ELF-1 (cell line): ENCODE results near the gene LAMA2.

Source experiments
- DNase-seq: peaks from one replicate; pipeline ENCODE4 v3.0.0-alpha.2; 2016; ENCODE audit warnings: low read depth, low spot score

LAMA2 gene

GRCh38 chr6:129440691-129441090, 557.8 kb downstream of the LAMA2 start:
- peak; percentile 50 for DNase-seq

DNA sequence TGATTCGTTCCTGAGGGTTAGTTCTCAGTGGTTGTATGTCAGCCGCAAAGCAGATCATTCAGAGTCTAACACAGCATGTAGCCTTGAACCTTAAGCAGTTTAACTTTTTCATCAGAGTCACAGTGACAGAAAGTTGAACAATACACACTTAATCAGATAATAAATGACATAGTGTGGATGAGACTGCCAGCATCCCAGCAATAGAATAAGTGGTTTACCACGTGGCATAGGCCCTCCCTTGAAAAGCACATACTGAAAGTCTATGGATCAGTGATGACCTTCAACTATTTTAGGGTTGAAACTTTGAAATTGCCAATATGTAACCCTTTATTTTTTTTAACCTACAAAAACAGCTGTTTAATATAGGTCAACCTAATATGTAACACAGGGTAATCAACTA, 561.7 kb downstream of the LAMA2 start:
- DNase-seq, result no peak

GRCh38 chr6:129446272-129447197, 563.6 kb downstream of the LAMA2 start:
- no peak for DNase-seq

GRCh38 chr6:129447198-129447565, 564.2 kb downstream of the LAMA2 start:
- DNase-seq, result no peak

DNA sequence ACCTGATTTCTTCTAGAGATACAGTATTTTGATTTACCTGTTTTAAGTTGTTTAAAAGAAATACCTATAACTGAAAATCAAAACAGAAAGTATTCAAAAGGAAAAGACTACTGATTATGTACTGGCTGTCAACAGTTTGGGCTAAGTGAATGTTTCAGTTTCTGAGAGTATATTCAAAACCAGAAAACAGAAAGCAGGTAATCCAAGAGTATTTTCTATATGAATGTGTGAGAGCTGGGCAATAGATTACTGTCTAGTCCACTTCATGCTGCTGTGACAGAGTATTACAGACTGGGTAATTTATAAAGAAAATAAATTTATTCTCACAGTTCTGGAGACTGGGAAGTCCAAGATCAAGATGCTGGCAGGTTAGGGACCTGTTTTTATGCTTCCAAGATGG, 566.0 kb downstream of the LAMA2 start:
- DNase-seq, result no peak

DNA sequence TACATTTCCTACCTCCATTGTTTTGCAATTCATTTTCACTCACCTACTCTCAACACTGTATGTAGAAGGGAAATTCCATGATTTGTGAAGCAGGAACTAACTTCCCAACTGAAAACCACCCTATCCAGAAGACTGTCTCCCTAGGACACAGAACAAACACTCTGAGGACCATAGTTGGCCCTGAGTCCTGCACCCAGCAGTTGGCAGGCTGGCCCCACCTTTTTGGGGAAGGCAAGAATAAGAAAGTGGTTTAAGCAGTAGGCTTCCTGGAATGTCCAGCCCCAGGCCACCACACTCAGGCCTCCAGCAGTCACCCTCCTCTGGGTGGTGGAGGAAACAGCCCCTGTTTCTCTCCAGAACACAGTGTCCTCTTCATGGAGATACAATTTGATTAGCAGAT, 568.2 kb downstream of the LAMA2 start:
- no peak for DNase-seq

DNA sequence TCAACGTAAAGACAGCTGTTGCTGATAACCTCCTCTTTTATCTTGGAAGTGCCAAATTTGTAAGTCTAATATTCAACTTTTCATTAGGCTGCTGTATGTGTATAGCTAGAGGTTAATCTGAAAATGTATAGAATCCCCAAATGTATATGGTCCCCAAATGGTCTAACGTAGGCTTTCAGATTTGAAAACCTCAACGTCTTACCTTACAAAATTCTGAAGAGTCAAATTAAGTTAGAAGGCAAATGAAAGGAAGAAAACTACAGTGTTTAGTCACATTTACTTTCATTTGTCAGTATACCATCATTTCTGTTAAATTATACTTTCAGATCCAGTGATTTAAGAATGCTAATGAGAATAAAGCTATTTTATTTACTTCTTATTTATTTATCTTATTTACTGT, 570.1 kb downstream of the LAMA2 start:
- DNase-seq, result no peak

DNA sequence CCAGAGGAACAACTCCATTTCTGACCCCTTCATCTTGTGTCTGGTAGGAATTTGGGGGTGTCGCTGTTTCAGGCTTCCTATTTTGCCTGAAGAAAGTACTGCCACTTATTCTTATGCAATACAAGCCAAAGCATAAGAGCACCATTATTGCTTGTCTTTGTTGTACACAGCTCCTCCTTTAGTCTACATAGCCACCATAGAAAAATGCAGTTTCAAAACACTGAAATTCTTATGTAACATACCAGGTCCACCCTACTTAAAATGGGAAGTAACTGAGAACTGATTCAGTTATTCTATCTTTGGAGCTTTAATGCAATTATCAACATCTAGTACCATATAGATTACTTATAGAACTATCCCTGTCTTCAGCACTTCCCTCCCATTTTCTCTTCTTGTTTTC, 571.5 kb downstream of the LAMA2 start:
- DNase-seq, result no peak

DNA sequence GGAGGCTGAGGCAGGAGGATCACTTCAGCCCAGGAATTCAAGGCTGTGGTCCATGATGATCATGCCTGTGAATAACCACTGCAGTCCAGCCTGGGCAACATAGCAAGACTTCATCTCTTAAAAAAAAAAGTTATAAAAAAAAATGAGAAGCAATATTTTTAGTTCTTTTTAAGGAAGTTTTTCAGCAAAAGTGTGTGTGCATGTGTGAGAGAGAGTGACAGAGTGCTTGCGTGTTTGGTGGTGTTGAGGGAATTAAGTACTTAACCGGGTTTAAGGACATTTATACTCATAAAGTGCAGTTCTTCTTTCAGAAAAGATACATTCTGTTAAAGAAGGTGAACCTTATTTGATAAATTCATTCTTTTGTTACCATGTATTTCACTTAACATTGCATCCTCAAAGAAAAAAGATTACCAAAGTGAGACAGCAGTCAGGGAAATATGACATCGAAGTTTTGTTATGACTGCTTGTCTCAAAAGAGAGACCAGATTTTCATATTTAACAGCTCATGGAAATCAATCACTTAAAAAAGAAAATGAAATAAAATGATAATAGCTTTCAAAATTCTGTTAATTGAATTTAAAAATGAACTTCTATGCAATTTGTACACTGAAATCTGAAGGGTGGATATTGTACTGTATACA, 572.3 kb downstream of the LAMA2 start:
- no peak for DNase-seq

DNA sequence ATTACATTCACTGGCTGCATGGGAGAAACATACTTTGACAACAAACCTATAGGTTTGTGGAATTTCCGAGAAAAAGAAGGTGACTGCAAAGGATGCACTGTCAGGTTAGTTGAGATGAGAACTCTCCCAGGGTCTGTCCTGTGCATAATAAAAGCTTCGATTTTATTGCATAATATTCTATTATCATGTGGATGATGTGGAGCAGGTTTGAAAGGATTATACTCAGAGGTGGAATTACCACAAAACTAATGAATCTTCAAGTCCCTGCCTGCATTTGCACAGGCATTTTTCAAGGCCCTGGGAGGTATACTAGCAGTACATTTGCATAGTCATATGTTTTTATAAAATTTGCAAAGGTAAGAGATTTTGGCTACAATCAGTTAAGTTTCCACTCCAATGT, 577.3 kb downstream of the LAMA2 start:
- DNase-seq, result no peak

DNA sequence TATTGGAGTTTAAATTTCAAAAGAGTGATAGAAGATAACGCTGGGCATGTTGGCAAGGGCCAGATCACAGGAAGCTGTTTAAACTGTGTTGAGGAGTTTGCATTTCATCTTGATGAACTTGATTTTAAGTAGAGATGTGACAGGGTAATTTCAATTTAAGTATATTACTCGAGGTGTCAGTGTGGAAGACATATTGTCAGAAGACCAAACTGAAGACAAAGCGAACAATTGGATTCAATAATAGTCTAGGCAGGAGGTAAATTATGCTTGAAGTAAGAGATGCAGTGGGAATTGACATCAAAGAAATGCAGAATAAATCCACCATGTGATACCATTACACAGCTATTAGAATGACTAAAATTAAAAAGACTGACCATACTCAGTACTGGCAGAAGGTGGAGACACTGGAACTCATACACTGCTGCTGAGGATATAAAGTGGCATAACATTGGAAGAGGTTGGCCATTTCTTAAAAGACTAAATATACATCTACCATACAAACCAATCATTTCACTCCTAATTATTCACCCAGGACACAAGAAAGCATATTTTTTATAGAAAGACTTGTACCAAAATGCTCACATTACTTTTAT, 586.2 kb downstream of the LAMA2 start:
- no peak for DNase-seq

DNA sequence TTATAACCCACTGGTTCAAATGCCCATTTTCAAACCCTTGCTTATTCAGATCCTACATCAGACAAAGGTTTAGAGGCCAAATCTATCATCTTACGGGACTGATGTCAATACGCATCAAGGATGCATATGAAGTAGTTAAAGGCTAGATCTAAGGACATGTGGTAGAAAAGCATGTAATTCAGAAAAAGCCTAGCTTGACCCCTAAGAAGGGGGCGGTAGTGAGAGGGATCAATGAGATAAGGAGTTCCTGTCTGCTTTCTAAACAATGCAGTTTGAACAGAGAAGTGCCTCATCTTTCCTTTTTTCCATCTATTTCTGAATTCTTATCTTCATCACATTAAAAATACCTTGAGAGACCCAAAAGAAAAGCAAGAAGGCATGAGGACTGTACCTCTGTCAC, 589.3 kb downstream of the LAMA2 start:
- DNase-seq, result no peak

DNA sequence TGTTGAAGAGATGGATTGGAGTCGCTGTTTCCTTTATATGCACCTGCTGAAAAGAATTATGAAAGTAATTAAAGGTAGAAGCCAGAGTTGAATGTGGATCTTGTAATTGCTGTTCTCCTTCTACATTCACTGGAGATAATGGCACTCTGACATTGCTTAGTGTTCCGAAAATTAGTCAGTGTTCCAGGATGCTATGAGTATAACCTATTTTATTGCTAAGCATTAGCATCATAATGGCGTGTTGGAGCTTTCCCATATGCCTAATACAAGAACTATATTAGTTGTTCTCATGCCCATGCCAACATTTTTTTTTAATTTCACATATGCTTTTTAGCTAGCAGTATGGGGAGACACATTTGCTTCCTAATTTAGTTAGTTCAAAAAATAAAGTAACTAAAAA, 590.6 kb downstream of the LAMA2 start:
- no peak for DNase-seq

DNA sequence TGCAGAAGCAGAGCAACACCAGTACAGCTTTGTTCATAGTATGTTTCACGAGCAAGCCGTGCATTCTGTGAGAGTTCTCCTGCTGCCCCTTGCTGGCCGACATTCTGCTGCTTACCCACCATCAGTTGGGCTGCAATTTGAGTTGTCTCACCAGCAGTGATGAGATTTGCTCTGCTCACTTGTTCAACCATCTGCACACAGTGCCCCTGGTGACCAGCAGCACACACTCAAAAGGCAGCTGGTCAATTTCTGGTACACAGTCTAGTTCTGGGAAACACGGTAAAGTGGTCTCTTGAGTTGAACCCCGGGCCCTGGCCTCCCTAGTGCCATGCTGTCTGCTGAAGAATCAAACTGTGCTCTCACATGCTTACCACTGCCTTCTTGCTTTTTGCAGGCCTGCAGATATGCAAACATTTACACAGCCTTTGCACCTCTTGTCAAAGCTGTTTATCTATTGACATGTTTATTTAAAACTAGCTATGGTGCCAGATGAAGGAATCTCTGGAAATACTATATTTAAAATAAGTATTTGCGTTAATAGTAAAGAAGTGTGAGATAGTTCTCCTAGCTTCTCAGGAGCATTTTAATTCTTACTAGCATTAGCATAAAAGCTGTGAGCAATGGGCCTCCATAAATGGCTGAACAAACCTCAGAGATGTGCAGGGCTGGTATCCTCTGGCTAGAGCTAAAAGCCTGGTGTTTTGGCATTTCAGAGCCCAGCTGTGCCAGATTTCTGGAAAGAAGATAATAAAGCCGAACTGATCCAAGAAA, 592.7 kb downstream of the LAMA2 start:
- peak; percentile 14 for DNase-seq

DNA sequence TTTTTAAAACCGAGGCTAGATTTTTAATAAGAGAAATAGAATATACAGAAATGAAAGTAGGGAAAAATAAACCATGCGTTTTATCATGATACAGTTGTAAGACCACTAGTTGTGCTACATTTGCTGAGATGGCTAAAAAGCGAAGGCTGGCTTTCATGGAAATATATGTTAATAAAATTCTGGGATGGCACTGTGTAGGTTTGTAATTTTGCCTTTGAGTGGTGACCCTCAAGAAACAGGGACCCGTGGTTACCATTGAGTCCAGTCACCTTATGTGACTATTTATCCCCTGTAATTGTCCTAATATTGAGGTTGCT, 593.3 kb downstream of the LAMA2 start:
- DNase-seq, result no peak

GRCh38 chr6:129476810-129477209, 593.9 kb downstream of the LAMA2 start:
- no peak for DNase-seq

DNA sequence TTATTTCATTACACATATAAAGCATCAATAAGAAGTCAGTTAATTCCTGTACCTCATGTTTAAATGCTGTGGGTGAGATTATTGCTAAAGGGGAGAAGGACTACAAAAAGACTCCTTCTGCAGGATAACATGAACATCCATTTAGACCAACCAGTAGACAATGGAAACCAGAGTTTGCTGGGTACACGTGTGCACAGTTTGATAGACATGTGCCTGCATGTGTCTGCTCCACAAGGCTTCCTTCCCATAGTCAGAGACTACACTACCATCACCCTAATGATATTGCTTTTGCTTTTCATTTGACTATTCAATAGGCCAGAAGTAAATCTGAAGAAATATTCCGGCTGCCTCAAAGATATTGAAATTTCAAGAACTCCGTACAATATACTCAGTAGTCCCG, 595.4 kb downstream of the LAMA2 start:
- no peak for DNase-seq

DNA sequence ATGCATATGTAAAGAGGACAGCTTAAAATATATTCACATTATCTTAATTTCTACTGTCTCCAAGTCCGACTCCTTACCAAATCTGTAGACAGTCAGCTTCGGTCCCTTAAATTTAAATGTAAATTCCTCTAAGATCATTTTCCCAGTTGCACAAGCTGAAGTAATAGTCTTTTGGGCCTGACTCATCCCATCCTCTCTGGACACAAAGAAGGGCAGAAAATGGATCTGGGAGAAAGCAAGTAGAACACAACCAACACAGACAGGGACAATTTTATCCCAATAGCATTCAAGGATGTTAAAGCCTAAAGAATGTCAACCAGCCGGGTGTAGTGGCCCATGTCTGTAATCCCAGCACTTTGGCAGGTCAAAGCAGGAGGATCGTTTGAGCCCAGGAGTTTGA, 598.8 kb downstream of the LAMA2 start:
- no peak for DNase-seq

DNA sequence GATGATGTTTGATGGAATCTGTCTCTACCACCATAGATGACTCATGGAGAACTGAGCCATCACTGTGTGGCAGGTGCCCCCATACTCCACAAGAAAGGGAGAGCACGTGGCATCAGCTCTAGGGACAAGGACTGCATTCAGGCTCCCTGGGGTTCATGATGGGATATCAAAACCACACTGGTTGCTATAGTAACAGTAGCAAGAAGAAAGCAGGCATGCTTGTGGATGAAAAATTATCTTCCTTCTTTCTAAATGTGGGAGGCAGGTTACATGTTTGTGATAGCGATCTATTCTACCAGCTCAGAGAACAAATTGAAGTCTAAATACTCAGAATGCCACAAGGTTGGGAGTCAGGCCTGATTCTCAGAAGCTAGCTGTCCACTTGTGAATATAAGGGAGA, 602.8 kb downstream of the LAMA2 start:
- DNase-seq, result no peak

DNA sequence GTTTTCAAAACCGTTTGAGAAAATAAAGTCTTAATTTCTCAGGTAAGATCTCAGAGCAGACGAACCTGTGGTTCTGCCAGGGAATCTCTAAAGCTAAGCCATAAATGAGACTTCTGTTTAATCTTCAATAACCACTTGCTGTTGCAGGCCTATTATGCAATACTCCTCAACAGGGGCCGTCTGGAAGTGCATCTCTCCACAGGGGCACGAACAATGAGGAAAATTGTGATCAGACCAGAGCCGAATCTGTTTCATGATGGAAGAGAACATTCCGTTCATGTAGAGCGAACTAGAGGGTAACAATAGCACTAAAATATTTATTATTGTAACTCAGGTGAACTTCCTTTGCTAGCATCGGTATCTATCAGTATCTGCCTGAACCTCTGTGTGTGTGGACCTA, 603.4 kb downstream of the LAMA2 start:
- no peak for DNase-seq

- no peak for DNase-seq
Observed at GRCh38 chr6:129488313-129488712, 605.4 kb downstream of the LAMA2 start.

DNA sequence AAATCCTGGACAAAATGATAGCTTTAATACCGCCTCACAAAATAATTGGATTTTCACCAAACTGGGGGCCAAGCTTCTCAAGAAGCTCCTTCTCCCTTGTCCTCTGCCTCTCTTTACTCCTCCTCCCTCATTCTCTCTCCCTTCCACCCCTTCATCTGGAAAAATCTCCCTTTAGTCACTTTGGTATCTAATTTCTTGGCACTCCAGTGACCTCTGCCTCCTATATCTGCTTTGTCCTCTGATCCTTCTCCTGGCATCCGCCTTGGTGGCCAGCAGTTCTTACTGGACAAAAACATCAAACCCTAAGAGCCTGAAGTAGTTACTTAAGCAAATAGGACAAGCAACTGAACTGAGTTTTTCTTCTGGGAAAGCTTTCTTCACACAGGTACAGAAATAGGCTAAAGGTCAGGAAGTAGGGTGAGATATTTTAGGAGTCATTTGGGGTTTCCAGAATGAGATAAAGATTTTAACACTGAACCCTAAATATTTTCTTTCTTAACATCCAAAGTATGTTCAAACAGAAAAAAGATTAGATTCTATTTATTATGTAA, 606.4 kb downstream of the LAMA2 start:
- no peak for DNase-seq
